ENCODE measurements around the gene TRPC4. TPM values are rescaled to one million over a fixed set of nuclear protein-coding genes. Genes with fewer than 3 reads are reported as not detected.
"Not testable (repeated sequence)": the region's sequence is repeated elsewhere in the genome, so short reads cannot be mapped to it uniquely, and the experiment has no call there.

Gene TRPC4
- total RNA-seq, 1 donor from 2014 or later = 0.10 TPM

GRCh38 chr13:37833411-37833810 lies 36.2 kb downstream of the TRPC4 start:
- DNase-seq (ENCODE audit: low spot score) (no peak), ATAC-seq (no peak)

DNA sequence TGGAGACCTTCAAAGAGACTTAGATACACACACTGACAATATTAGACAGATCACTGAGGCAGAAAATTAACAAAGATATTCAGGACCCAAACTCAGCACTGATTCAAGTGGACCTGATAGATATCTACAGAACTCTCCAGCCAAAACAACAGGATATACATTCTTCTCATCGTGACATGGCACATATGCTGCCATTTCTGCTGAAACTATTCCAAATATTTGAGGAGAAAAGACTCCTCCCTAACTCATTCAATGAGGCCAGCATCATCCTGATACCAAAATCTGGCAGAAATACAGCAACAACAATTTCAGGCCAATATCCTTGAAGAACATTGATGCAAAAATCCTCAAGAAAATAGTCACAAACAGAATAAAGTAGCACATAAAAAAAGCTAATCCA lies 53.3 kb downstream of the TRPC4 start:
- ATAC-seq = no peak
- DNase-seq (ENCODE audit: low spot score) = no peak

DNA sequence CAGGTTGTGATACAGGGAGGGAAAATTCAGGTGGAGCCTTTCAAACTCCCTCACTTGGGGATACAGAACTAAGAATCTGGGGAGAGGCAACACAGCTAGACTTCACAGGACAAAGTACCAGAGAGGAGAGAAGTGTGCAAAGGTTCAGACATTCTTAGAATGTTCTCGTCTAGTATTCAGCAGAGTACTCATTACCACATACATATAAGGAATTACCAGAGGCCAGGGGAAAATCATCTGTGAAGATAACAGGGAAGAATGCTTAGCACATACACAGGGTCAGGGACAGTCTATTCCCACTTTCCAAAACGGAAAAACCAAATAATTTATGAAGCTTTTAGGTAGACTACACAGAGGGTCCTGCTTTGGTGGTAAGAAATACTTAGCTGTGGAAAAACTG lies 58.1 kb downstream of the TRPC4 start:
- ATAC-seq (no peak), DNase-seq (ENCODE audit: low spot score) (no peak)

DNA sequence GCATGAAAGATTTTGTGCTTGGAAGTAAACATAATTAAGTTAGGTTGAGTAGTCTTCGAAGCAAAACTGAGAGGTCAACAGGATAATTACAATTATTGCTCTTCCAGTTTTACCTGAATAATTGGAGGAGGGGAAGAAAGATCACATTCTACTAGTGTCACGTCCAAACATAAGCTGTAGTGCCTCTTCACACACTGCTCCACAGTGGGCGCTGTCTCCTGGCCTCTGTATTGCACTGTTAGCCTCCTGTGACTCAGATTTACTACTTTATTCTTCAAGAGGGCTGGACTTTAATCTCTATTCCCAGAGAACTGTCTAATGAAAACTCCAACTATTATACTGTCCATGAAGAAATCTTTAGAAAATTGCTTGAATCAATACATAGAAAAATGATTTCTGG lies 62.9 kb downstream of the TRPC4 start:
- ATAC-seq (no peak), DNase-seq (ENCODE audit: low spot score) (no peak)

GRCh38 chr13:37797631-37798030 lies 71.9 kb downstream of the TRPC4 start:
- ATAC-seq (no peak), DNase-seq (ENCODE audit: low spot score) (no peak)

GRCh38 chr13:37796795-37797194 lies 72.8 kb downstream of the TRPC4 start:
- not testable (repeated sequence) for ATAC-seq; DNase-seq (ENCODE audit: low spot score)

GRCh38 chr13:37795326-37795725 lies 74.2 kb downstream of the TRPC4 start:
- no peak for DNase-seq (ENCODE audit: low spot score)
- ATAC-seq = no peak

GRCh38 chr13:37791699-37792098 lies 77.9 kb downstream of the TRPC4 start:
- DNase-seq (ENCODE audit: low spot score) = no peak
- ATAC-seq = no peak

GRCh38 chr13:37788346-37788745 lies 81.2 kb downstream of the TRPC4 start:
- ATAC-seq (no peak), DNase-seq (ENCODE audit: low spot score) (no peak)

DNA sequence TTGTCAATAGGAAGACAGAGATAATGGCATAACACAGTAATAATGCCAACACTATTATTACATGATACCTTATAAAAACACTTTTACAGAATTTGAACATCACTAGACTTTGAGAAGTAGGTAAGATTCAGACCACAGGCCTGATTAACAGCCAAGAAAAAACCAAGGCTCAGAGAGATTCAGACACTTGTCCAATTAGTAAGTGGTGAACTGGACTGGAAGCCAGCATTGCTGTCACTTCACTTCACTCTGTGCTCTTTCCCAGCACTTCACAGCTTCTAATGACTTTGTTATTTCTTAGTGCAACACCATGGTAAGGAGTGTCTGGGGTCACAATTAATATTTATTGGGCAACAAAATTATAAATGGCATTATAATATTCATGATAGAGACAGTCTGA lies 91.9 kb downstream of the TRPC4 start:
- ATAC-seq (no peak), DNase-seq (ENCODE audit: low spot score) (no peak)

DNA sequence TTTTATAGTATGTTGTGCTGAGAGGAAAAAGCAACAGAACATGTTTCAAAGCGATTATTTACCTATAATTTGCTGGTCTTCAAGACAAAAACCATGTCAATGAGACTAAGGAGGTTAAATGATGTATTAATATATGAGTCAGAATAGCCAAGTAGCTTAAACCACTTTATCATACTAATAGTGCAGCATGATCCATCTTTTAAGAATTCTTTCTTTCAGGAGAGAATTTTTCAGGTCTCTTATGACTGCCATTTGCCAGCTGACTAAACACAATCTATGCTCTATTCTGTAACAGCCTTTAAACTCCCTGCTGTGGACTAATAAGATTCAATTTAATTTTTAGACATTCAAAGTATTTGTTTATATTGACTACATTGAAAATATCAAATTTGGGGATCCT lies 93.7 kb downstream of the TRPC4 start:
- DNase-seq (ENCODE audit: low spot score) (no peak), ATAC-seq (no peak)

GRCh38 chr13:37772644-37773043 lies 96.9 kb downstream of the TRPC4 start:
- no peak for ATAC-seq
- DNase-seq (ENCODE audit: low spot score) = no peak

DNA sequence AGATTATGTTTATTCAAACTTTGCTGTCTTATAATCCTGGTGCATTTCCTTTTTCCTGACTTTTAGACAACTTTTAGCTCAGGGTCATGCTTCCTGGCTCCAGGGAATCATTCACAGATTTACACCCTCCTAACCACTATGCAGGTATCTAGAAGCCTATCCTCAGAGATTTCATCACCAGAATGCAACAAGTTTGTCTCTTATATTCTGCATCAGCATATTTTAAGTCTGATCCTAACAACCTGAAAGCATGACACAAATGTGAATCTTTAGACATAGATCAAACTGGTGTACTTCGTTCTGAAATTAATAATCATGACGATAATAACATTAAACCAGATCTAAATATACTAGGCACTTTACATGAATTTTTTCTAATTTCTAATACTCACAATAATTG lies 100.0 kb downstream of the TRPC4 start:
- ATAC-seq = no peak
- no peak for DNase-seq (ENCODE audit: low spot score)

DNA sequence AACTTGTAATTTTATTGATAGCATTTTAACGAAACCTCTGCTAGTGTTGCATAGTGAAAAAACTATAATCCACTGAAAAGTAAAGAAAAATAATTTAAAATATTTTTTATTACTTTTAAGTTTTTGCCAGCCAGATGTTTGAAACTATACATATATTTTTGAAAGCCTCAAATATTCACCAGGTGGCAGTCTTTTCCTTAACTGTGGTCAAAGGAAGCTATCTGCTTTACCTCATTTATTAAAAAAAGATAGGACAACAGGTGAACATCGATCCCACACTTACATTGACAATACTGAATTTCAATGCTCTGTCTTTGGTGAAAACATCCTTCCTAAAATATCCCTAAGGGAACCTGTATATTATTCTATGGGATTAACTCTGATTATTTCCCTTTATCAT lies 100.5 kb downstream of the TRPC4 start:
- ATAC-seq = no peak
- no peak for DNase-seq (ENCODE audit: low spot score)

DNA sequence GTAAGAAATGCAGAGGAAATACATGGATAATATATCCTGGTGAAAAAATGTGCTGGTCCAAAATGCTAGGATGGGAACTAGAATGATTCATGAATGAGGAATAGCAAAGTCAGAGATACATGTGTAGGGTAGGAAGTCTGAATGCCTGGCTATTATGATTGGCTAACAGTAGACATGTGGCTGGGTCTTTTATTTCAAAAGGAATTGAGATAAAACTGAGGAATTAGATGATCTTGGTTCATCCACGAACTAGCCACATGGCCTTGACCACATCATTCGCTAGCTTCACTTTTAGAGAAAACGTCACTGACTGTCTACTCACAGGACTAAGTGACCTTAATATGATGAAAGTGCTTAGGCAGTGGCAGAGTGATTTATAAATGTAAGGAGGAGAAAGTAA lies 103.1 kb downstream of the TRPC4 start:
- DNase-seq (ENCODE audit: low spot score) = no peak
- no peak for ATAC-seq

DNA sequence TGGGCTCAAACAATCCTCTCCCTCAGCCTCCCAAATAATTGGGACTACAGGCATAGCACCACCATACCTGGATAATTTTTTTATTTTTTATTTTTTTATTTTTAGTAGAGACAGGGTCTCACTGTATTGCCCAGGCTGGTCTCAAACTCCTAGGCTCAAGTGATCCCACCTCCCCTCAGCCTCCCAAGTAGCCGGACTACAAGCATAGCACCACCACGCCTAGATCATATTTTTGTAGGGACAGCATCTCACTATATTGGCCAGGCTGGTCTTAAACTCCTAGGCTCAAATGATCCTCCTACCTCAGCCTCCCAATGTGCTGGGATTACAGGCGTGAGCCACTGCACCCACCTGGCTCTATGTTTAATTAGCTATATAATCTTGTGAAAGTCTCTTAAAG lies 114.2 kb downstream of the TRPC4 start:
- no peak for DNase-seq (ENCODE audit: low spot score)
- no peak for ATAC-seq

- DNase-seq (ENCODE audit: low spot score) = no peak
- no peak for ATAC-seq
These were observed 115.8 kb downstream of the TRPC4 start for GRCh38 chr13:37753776-37754175.

- ATAC-seq (no peak), DNase-seq (ENCODE audit: low spot score) (no peak)
These were observed 117.4 kb downstream of the TRPC4 start for GRCh38 chr13:37752146-37752545.

DNA sequence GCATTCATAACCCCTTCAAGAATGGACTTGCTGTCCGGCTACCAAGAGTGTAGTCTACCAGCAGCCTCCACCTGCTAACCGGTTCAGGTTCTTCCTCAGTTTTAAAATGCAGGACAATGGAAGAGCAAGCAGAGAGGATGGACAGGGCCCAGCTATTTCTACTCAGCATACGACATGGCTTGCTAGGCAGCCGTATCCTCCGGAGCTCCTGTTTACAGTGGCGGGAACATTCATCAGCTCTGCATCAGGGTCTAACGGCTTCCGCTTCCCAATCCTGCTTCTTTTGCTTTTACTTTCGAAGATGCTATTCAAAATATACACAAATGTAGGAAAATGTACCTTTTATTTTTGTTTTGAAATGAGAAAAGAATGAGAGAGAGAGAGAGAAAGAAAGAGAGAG lies 118.5 kb downstream of the TRPC4 start:
- DNase-seq (ENCODE audit: low spot score) = no peak

DNA sequence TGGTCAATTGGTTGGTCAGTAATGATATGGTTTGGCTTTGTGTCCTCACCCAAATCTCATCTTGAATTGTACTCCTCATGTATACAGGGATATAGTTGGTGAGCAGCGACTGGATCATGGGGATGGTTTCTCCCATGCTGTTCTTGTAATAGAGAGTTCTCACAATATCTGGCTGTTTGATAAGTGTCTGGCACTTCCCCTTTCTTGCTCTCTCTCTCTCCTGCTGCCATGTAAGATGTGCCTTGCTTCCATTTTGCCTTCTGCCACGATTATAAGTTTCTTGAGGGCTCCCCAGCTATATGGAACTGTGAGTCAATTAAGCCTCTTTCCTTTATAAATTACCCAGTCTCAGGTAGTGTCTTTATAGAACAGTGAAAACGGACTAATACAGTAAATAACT lies 120.7 kb downstream of the TRPC4 start:
- no peak for DNase-seq (ENCODE audit: low spot score)
- no peak for ATAC-seq

More for the DNA sequence above, 118.5 kb downstream of the TRPC4 start:
- ATAC-seq = no peak

DNA sequence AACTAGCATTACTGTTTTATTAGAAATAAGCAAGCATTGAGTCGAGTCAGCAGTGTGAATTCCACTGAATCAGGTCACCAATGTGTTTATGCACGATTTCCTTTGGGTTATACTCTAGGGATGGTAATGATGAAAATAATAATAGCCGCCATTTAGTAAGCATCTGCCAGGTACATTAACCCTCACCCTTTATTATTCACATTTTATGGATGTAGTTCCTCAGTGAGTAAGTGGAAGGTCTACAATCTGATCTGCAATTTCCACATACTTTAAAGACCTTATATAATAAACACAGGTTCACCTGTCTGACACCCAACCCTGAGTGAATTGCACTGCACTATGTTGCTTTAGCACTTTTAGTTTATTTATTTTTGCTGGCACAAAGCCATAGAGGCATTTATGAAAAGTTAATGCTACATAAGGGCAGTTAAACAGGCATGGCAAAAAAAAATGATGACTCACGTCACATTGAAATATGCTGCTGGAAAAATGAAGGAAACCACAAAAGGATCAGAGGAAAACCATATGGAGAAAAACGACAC lies 122.4 kb downstream of the TRPC4 start:
- no peak for ATAC-seq

DNA sequence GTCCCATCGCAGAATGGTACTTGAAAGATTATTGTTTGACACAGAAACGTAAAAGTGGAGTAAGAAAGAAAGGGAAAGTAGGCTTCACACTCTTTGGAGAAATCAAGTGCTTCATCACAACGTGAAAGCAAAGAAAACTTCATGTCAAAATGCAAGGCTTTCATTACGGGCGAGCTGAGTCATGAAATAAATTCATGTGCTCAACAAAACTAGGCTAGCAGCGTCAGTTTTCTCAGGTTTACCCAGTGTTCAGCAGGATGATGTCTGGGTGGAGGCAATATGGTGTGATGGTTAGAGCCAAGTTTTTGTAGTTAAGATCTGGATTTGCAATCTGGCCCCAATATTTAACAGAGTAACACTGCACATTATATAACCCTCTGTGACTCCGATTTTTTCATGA lies 128.0 kb downstream of the TRPC4 start:
- ATAC-seq = no peak

More for the DNA sequence above, 122.4 kb downstream of the TRPC4 start:
- no peak for DNase-seq (ENCODE audit: low spot score)

GRCh38 chr13:37736045-37736444 lies 133.5 kb downstream of the TRPC4 start:
- no peak for ATAC-seq
- DNase-seq (ENCODE audit: low spot score) = no peak

More for the DNA sequence above, 128.0 kb downstream of the TRPC4 start:
- DNase-seq (ENCODE audit: low spot score) = no peak

DNA sequence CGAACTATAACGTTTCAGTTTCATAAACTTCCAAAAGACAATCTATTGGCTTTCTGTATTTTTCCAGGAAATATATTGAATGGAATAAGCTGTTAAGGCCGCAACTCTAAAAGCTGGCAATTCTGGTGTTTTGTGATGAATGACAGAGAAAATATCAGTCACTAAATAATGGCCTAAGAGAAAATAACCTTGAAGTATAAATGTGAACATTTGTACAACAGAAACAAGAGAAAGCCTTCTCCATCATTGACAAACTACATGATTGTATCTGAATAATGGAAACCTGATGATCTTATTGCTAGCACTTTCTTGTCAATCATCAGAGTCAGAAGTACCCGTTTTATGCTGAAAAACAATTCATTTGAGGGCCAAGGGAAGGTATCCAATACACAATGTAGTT lies 134.3 kb downstream of the TRPC4 start:
- DNase-seq (ENCODE audit: low spot score) (no peak), ATAC-seq (no peak)
